HG03354 (cell line): Measurements from ENCODE around the gene DNMT3A.

Experiments used
- ATAC-seq: cut with Tn5 transposase; IDR thresholded peaks from one replicate; pipeline ENCODE4 v1.9.1; 2021; ENCODE audit warnings: mild to moderate bottlenecking; ENCODE audit not compliant: unreplicated experiment, poor library complexity, severe bottlenecking

The DNMT3A gene

DNA sequence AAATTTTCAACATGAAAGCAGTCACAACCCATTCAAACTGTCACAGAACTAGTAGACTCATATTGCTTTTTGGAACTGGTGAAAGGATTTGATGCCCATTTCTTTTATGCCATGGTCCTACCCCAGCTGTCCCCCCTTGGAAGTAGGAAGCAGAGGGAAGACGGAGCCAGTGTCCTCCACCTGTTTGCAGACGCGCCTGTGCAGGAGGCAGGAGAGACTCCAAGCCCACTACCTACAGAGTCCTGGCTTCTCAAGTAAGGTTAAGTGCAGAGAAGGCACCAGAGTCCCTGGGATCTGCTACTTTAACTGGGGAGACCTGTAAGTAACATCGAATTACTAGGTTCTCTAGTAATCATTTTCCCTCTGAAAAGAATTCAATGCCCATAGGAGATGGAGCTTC is 32.7 kb upstream of the DNMT3A start:
- no peak for ATAC-seq

DNA sequence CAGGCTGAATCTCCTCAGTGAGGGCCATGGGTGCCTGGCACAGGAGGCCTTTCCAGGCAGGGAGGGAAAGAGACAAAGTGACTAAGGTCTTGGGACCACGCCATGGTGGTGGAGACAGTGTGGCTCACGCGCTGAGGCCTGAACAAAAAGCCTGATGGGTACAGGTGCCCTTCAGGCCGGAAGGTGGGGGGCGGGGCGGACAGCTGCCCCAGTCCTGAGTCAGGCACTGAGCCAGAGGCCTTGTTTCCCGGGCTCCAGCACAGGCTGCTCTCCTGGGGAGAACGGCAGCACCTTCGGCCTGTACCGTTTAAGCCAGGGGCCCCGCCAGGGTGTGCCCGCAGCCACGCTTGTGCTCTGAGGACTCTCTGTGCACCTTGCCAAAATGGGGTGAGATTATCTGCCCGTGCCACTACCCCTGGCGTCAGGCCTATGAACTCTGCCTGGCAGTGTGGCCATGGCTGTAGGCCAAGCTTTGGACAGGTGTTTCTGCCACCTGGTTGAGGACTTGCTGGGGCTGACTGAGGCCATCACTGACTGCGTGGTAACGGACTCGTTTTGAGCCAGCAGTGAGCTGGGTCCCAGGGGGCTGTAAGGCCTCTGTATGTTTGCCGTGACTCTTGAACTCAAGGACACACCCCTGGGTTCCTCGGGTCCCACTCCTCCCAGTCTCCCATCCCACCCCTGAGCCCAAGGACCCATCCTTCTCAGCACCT is 31.7 kb upstream of the DNMT3A start:
- no peak for ATAC-seq

GRCh38 chr2:25372405-25373268 is 30.9 kb upstream of the DNMT3A start:
- no peak for ATAC-seq

DNA sequence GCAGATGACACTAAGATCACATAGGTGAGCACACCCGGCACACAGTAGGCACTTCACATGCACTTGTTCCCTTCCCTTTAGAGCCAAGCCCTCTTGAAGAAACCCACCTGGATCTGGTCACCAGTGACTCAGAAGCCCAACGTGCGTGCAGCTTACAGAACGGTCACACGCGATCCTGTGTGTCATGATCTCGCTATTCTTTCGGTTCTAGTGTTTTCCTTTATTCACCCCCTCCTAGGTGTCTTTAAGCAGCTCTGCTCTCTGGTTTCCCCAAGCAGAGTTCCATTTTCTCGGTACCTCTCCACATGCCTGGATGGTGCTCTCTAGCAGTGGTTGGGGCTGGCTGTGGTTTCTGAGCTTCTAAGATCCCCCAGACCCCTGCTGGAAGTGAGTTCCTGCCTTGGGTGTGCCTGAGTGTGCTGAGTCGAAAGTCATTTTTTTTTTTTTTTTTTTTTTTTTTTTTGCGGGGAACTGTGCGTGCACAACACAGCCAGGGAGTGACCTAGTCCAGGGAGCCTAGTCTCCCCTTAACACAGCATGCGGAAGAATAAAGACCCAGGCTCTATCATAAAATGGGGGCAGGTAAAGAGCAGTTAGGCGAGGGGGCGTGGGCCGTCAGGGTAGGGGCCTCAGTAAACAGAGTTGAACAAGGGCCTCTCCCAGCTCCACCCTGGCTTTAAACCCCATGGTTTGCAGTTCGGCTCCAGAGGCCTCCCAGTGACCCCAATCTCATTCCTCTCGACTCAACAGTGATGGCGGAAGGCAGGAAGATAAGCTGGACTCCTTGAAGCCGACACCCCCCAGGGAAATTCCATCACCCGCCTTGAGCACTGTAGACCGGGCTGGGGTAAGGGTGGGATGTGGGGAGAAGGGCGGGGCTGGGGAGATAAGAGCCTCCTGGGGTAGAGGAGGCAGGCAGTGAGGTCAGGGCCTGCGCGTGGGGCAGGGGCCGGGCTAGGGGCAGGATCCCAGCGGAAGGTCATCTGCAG is 29.8 kb upstream of the DNMT3A start:
- ATAC-seq: no peak

DNA sequence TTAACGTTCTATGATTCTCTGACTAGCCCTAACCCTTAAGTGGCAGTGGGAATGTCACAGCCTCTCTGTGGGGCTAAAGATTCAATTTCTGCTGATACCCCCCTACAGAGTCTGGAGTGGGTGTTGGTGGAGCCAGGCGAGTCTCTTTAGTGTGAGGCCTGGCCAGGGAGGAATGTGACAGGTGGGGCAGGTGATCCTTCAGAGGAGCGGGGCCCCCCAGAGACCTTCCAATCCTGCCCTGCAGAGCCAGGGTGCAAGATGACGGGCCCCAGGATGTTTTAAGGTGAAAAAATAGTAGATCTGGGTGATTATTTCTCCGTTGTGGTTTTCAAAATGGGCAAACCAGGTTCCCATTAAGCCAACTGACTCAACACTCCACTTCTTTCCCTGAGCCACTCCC is 28.2 kb upstream of the DNMT3A start:
- no peak for ATAC-seq

GRCh38 chr2:25369439-25369838 is 27.7 kb upstream of the DNMT3A start:
- no peak for ATAC-seq

DNA sequence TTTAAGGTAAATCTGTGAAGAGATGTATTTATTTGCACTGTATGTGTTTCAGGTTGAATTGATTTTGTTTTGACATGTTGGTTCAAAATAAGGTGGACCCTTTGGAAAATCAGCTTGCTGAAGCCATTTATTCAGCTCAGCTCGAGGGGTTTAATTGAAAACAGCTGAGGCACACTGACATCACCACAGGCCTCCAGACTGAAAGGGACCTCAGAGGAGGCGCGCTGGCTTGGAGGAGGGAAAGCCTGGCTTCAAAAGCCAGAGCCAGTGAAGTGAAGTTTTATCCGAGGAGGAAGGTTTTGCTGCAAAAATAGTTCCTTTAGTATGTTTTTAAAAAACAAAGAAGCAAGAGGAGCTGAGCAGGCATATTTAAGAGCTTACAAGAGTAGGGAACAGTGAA is 26.9 kb upstream of the DNMT3A start:
- ATAC-seq: no peak

- ATAC-seq: no peak
Observed at GRCh38 chr2:25367296-25367695, 25.6 kb upstream of the DNMT3A start.

GRCh38 chr2:25366629-25367028 is 24.9 kb upstream of the DNMT3A start:
- ATAC-seq: no peak

- no peak for ATAC-seq
Observed at GRCh38 chr2:25365241-25365640, 23.5 kb upstream of the DNMT3A start.

GRCh38 chr2:25363733-25364132 is 22.0 kb upstream of the DNMT3A start:
- no peak for ATAC-seq

DNA sequence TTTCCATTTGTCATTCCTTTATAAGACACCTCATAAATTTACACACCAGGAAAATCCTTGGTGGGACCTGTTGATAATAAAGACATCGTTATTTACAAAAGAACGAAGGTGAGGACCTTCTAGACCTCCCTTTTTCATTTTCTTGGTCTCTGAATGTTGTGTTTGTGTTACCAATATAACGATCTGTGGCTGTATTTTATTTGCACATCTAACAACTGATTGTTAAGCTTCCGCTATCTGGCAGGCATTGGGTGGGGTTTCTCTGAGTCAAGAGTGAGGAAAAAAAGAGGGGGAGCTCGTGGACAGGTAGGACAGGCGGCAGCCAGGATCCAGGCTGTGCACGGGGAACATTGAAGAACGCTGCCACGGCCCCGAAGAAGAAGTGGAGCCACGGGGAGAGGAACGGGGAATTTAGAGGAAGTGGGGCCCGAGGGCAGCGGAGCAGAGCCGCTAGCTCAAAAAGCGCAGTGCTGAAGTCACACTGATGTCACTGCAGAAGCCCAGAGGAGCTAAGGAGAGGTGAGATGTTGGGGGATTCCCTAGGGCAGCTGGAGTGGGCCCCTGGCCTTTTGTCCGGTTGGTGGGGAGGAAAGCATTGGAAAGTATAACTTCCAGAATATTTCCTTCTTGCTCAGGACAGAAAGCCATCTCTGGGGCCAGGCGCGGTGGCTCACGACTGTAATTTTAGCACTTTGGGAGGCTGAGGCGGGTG is 20.9 kb upstream of the DNMT3A start:
- peak; percentile 83 for ATAC-seq

DNA sequence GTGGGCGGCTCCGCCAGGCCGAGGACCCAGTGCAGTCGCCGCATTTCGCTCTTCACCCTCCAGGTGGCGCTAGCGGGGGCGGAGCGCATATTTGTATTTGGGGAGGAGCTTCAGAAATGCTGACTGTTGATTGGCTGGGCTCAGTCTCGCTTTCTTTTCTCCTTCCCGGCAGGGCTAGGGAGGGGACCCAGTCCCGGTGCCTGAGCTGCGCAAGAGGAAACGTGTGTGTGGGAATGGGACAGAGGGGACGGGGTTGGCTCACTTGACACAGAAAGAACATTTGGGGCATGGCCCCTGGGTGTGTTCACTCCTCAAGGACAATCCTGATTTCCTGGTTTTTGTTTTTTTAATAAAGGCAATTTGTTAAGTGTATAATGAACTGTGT is 20.3 kb upstream of the DNMT3A start:
- peak; percentile 83 for ATAC-seq

DNA sequence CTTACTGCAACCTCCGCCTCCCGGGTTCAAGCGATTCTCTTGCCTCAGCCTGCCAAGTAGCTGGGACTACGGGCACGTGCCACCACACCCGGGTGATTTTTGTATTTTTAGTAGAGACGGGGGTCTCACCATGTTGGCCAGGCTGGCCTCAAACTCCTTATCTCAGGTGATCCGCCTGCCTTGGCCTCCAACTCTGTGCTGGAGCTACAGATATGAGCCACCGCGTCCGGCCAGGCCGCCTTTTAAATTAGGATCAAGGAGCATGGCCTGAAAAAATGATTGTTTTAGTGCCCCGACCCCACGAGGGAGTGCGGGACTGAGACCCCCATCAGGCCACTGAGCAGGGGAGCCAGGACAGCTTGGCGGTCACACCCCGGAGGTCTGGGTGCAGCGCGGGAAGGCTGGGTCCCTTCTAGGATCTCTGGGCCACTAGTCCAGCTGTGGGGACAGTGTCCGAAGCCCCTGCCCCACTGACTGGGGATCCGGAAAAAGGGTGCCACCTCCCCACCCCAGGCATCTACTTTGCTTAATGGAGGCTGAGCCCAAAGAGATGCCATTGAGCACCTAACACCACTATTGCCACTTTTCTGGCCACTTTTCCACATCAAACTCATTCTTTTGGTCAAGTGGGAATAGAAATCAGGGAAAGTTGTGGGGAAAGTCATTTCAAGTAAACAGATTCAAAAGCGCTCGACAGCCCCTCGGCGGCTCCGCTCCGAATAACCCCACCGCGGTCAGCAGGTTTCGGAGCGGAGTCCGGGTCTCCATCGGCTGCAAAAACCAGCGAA is 19.7 kb upstream of the DNMT3A start:
- no peak for ATAC-seq

DNA sequence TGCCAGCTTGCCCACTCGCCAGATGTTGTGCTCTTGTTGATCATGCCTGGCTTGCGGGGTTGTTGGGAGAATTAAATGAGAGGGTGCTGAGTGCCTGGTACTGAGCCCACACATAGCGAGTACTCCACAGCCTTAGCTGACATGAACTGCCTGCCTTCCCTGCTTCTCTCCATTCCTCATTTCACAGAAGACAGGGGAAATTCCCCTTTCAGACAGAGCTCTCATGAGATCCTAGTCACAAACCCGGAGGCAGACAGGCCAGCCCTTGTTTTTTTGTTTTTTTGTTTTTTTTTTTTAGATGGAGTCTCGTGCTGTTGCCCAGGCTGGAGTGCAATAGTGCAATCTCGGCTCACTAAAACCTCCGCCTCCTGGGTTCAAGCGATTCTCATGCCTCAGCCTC is 17.1 kb upstream of the DNMT3A start:
- no peak for ATAC-seq

DNA sequence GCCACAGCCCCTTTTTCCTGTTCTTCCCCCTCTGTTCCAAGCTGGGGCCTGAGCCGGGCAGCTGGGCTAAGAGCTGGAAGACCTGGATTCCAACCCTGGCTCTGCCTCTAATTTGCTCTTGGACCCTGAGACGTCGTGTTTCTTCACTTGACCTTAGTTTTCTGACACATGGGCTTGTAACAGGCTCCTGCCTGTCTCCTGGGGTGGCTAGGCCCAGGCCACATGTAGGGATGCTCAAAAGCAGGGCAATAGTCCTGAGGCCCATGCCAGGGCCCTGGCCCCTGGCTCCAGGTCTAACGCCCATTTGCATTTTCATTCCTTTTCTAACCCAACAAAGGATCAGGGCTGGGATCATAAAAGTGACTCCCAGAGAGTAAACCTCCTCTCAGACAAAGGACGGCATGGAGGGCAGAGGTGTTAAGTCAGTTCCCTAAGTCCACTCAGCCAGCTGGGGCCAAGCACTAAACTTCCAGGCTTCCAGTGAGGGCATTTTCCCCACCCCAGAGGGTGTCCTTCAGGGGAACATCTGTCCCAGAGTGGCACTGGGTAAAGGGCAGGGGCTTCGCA is 16.6 kb upstream of the DNMT3A start:
- ATAC-seq: no peak

DNA sequence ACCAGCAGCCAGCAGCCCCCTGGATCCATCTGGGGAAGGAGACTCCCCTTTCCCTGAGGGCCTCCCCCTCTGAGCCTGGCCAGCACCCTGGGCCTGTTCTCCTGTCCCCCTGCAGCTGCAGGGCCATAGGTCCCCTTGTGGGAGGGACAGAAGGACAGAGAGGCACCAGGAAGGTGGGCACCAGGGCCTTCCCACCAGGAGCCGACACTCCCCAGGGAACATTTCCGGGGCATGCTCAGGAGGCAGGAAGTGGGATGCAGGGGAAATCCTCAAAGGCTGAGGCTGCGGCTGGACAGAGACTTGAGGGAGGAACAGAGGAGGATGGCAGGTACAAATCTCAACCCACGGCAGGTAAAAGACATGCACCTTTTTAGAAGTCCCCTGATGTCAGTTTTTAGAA is 14.4 kb upstream of the DNMT3A start:
- ATAC-seq: no peak

DNA sequence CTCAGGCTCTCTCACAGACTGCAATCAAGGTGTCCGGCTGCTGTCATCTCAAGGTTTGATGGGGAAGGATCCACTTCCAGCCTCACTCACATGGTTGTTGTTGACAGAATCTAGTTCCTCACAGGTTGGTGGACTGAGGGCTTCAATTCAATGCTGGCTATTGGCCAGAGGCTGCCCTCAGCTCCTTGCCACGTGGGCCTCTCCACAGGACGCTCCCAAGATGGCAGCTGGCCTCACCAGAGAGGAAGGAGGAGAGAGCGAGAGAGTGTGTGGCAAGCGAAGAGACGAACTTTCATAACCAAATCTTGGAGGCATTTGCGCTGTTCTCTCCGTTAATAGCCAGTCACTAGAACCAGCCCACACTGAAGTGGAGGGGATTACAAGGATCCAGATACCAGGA is 13.5 kb upstream of the DNMT3A start:
- no peak for ATAC-seq

DNA sequence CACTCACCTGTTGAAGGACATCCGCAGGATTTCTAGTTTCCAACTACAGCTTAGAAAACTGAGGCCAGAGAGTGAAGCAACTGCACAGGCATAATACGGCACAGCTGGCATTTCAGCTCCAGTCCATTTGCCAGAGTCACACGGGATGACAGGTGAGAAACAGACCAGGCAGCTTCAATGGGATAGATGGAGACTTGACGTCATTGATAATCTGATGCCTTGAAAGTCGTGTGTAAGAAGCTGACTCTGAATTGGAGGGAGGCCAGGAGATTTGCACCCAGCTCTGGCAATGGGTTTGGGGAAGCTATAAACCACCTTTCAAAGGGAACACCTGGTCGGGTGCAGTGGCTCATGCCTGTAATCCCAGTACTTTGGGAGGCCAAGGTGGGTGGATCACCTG is 12.4 kb upstream of the DNMT3A start:
- ATAC-seq: no peak
